ENCODE results near the gene KCNQ1OT1.

- TF ChIP-seq POLR2A (IDR thresholded peaks at IDR 0.05) = no peak
- no peak for TF ChIP-seq CTCF (IDR thresholded peaks at IDR 0.05)
- TF ChIP-seq POLR2AphosphoS5 (IDR thresholded peaks at IDR 0.05; ENCODE audit: insufficient read depth in 1 of 2, low read depth in 1 of 2) = no peak
Measured at GRCh38 chr11:2748814-2749554, 49.2 kb upstream of the KCNQ1OT1 start.
